Ovary (tissue), 3 donors: ENCODE data around the gene NR5A2.

Source experiments
- CTCF ChIP-seq, 3 donors: fragments of 450-650 bp in 2 of 3; fragments of 200-600 bp in 1 of 3; IDR thresholded peaks; one replicate each; pipeline versions ENCODE4 v1.5.1 to v1.8.0; 2016 to 2022; ENCODE audit warnings: antibody characterized with exemption in 3 of 3, mild to moderate bottlenecking in 1 of 3
- EP300 ChIP-seq: sonication (generic); formaldehyde crosslinking; IDR thresholded peaks from one replicate; pipeline ENCODE4 v1.6.1; 2017; ENCODE audit warnings: antibody characterized with exemption
- POLR2A ChIP-seq: fragments of 450-650 bp; IDR thresholded peaks from one replicate; pipeline ENCODE4 v1.6.1; 2017; ENCODE audit warnings: antibody characterized with exemption, mild to moderate bottlenecking, moderate library complexity
- donor health status: DM: no; HTN: no; CAD: no.

DNA sequence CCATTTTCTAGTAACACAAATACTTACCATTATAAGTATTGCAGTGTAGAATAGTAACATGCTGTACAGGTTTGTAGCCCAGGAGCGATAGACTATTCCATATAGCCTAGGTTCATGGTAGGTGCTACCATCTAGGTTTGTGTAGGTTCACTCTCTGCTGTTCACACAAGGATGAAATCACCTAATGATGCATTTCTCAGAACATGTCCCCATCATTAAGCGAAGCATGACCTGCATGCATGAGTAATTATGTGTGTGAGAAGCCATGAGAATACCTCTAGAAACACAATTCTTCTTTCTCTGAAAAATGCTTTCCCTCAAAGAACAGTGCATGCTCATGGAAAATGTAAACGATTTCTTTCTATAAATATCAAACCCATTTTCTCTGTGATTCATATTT lies 69.3 kb downstream of the NR5A2 start:
- TF ChIP-seq CTCF (IDR thresholded peaks at IDR 0.05), result no peak
- TF ChIP-seq POLR2A, result no peak
- TF ChIP-seq EP300, result no peak
